ENCODE measurements around the gene DLGAP1. TPM values are rescaled to one million over a fixed set of nuclear protein-coding genes. Genes with fewer than 3 reads are reported as not detected.

Gene DLGAP1
- total and polyA plus RNA-seq, 2 donors (not counting 1 experiment from before 2014, with no cell fraction given), result 0.07 to 0.61 TPM

GRCh38 chr18:3960977-3961376 lies 494.1 kb downstream of the DLGAP1 start:
- Histone ChIP-seq H3K9ac (ENCODE audit: low read length) (no peak overlapping the region), H3K27me3 (replicated peaks in 1 of 4; ENCODE audit: control extremely low read depth in 1 of 4, control insufficient read depth in 3 of 4, insufficient read depth in 4 of 4, low read length in 3 of 4) (no peaks in the 10 kb centered on the region), H4K20me1 (ENCODE audit: control insufficient read depth, insufficient read depth, low read length, poor library complexity, severe bottlenecking) (no peaks in the 10 kb centered on the region), H3K9me3 (ENCODE audit: control extremely low read depth in 1 of 3, control insufficient read depth in 2 of 3, insufficient read depth in 1 of 3, low read length in 2 of 3) (peaks cover 0 to 3% (median 0%) of the 10 kb centered on the region in 3 donors), H3K4me2 (replicated peaks; ENCODE audit: low read depth, low read length, poor library complexity, severe bottlenecking) (no peak overlapping the region), H3K4me3 (ENCODE audit: control extremely low read depth in 1 of 5, extremely low read depth in 1 of 5, insufficient read depth in 1 of 5, low read depth in 2 of 5, low read length in 4 of 5) (no peak overlapping the region), H2AFZ (ENCODE audit: insufficient read depth, low read depth, low read length, poor library complexity, severe bottlenecking) (no peak overlapping the region), H3K4me1 (ENCODE audit: control insufficient read depth in 2 of 2, insufficient read depth in 2 of 2, low read length in 2 of 2) (no peaks in the 10 kb centered on the region), H3K79me2 (ENCODE audit: control insufficient read depth, insufficient read depth, low read length) (no peaks in the 10 kb centered on the region), H3K27ac (ENCODE audit: low read length in 2 of 2) (no peak overlapping the region), H3K36me3 (replicated peaks in 1 of 2; ENCODE audit: control extremely low read depth in 1 of 2, control insufficient read depth in 1 of 2, extremely low read depth in 1 of 2, insufficient read depth in 2 of 2, low read length in 1 of 2) (no peaks in the 10 kb centered on the region)
- ChIA-PET CTCF (no interaction called here), POLR2A (no interaction called here)
- DNase-seq, result no peak
- Mint-ChIP-seq H3K9me3 (ENCODE audit: insufficient read depth) (no peaks in the 10 kb centered on the region), H3K4me3 (no peak overlapping the region), H3K27ac (no peak overlapping the region), H3K27me3 (peaks cover 16% of the 10 kb centered on the region), H3K4me1 (no peaks in the 10 kb centered on the region)
- TF ChIP-seq EZH2 (IDR thresholded peaks at IDR 0.05; ENCODE audit: borderline replicate concordance, insufficient read depth, low read depth, low read length, poor library complexity, severe bottlenecking) (no peak), CTCF (IDR thresholded peaks at IDR 0.05) (no peak)
- no peak for ATAC-seq (ENCODE audit: low read depth)
- intact Hi-C loops (cut with micrococcal nuclease), result no loop called here
- 89% methylated on average over 6 of the region's 7 CpGs for WGBS (ENCODE audit: insufficient coverage)

GRCh38 chr18:3960142-3960541 lies 495.0 kb downstream of the DLGAP1 start:
- H3K4me1 Mint-ChIP-seq, result no peaks in the 10 kb centered on the region
- no peak for TF ChIP-seq EZH2 (IDR thresholded peaks at IDR 0.05; ENCODE audit: borderline replicate concordance, insufficient read depth, low read depth, low read length, poor library complexity, severe bottlenecking)
- TF ChIP-seq CTCF (IDR thresholded peaks at IDR 0.05), result no peak
- H3K4me2 ChIP-seq (replicated peaks; ENCODE audit: low read depth, low read length, poor library complexity, severe bottlenecking), result no peak overlapping the region
- no peak overlapping the region for H3K27ac ChIP-seq (ENCODE audit: low read length in 2 of 2)
- ATAC-seq (ENCODE audit: low read depth) (no peak), DNase-seq (no peak)
- no peak overlapping the region for H3K27ac Mint-ChIP-seq
- H3K36me3 ChIP-seq (replicated peaks in 1 of 2; ENCODE audit: control extremely low read depth in 1 of 2, control insufficient read depth in 1 of 2, extremely low read depth in 1 of 2, insufficient read depth in 2 of 2, low read length in 1 of 2), result no peaks in the 10 kb centered on the region
- CTCF ChIA-PET, result no interaction called here
- H4K20me1 ChIP-seq (ENCODE audit: control insufficient read depth, insufficient read depth, low read length, poor library complexity, severe bottlenecking), result no peaks in the 10 kb centered on the region
- no peaks in the 10 kb centered on the region for H3K79me2 ChIP-seq (ENCODE audit: control insufficient read depth, insufficient read depth, low read length)
- no peak overlapping the region for H3K9ac ChIP-seq (ENCODE audit: low read length)
- POLR2A ChIA-PET, result no interaction called here
- no peaks in the 10 kb centered on the region for H3K9me3 Mint-ChIP-seq (ENCODE audit: insufficient read depth)
- intact Hi-C loops (cut with micrococcal nuclease), result no loop called here
- H3K4me1 ChIP-seq (ENCODE audit: control insufficient read depth in 2 of 2, insufficient read depth in 2 of 2, low read length in 2 of 2), result no peaks in the 10 kb centered on the region
- H3K4me3 Mint-ChIP-seq, result no peak overlapping the region
- H3K4me3 ChIP-seq (ENCODE audit: control extremely low read depth in 1 of 5, extremely low read depth in 1 of 5, insufficient read depth in 1 of 5, low read depth in 2 of 5, low read length in 4 of 5), result no peak overlapping the region
- H3K27me3 Mint-ChIP-seq, result peaks cover 16% of the 10 kb centered on the region
- peaks cover 0 to 3% (median 0%) of the 10 kb centered on the region in 3 donors for H3K9me3 ChIP-seq (ENCODE audit: control extremely low read depth in 1 of 3, control insufficient read depth in 2 of 3, insufficient read depth in 1 of 3, low read length in 2 of 3)
- no peak overlapping the region for H2AFZ ChIP-seq (ENCODE audit: insufficient read depth, low read depth, low read length, poor library complexity, severe bottlenecking)
- WGBS (ENCODE audit: insufficient coverage), result 100% methylated on average over 1 of the region's 4 CpGs
- no peaks in the 10 kb centered on the region for H3K27me3 ChIP-seq (replicated peaks in 1 of 4; ENCODE audit: control extremely low read depth in 1 of 4, control insufficient read depth in 3 of 4, insufficient read depth in 4 of 4, low read length in 3 of 4)
